B cell (primary cell): ENCODE measurements around the gene INHBA.

Experiments
- CTCF ChIP-seq: fragments of 200-600 bp; IDR thresholded peaks from one replicate; pipeline ENCODE4 v1.8.0; 2022; ENCODE audit warnings: antibody characterized with exemption, mild to moderate bottlenecking
- EZH2 ChIP-seq: IDR thresholded peaks from 2 replicates; pipeline ENCODE4 v1.6.1; 2012; ENCODE audit warnings: borderline replicate concordance, low read depth, mild to moderate bottlenecking, moderate library complexity, low read length; ENCODE audit not compliant: insufficient read depth, poor library complexity, severe bottlenecking

DNA sequence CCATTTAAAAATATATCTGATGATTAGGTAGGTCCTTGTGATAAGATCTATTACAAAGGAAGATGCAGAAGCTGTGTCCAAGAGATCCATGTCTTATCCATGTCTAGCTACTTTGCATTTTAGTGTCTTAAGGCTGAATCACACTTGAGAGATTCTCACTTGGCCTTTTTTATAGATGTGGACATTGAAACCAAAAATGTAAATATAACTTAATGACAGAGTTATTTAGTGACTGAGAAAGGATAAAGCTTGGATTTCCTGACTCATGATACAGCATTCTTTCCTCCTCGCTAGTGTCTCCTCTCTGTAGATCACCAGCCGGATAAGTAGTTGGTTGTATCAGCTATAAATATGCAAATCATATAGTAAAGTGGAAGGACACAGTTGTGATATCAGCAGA is 23.3 kb downstream of the INHBA start:
- TF ChIP-seq CTCF (no peak), EZH2 (no peak)
